Measurements from ENCODE around the gene KISS1. TPM values are rescaled to one million over a fixed set of nuclear protein-coding genes. Genes with fewer than 3 reads are reported as not detected.

KISS1 gene
- polyA plus RNA-seq, 1 of the 3 experiments (the other 2 are of a cell fraction), result 0.10 TPM

- Histone ChIP-seq H3K4me1 (ENCODE audit: control insufficient read depth in 1 of 2, insufficient read depth in 2 of 2, low read depth in 1 of 2, low read length in 1 of 2) (no peaks in the 10 kb centered on the region; a peak in 1 of 4 replicates), H3K27me3 (ENCODE audit: insufficient read depth) (peaks cover 18% of the 10 kb centered on the region; the same call in 1 of the 2 replicates), H4K20me1 (ENCODE audit: insufficient read depth) (no peaks in the 10 kb centered on the region), H2AFZ (ENCODE audit: low read depth) (no peak overlapping the region), H3K27ac (ENCODE audit: low read depth in 2 of 2, low read length in 1 of 2) (no peak overlapping the region), H3K9me2 (no peaks in the 10 kb centered on the region), H3K36me3 (replicated peaks in 1 of 2; ENCODE audit: control insufficient read depth in 1 of 2, insufficient read depth in 2 of 2, low read length in 1 of 2) (no peaks in the 10 kb centered on the region), H3K4me3 (ENCODE audit: low read depth in 2 of 2, low read length in 1 of 2) (no peak overlapping the region), H3K9ac (no peak overlapping the region), H3K9me3 (no peaks in the 10 kb centered on the region), H3K79me2 (ENCODE audit: insufficient read depth) (no peaks in the 10 kb centered on the region), H3F3A (replicated peaks; ENCODE audit: insufficient read depth) (no peaks in the 10 kb centered on the region), H3K4me2 (no peak overlapping the region)
- POLR2A ChIA-PET, result no interaction called here
- TF ChIP-seq RXRA (IDR thresholded peaks at IDR 0.05; ENCODE audit: borderline replicate concordance, low read depth) (no peak), EZH2phosphoT487 (IDR thresholded peaks at IDR 0.05; ENCODE audit: borderline replicate concordance, low read depth) (no peak), SMC3 (IDR thresholded peaks at IDR 0.05; ENCODE audit: low read depth, low read length) (no peak), GATA2 (CRISPR knock-in tag; IDR thresholded peaks at IDR 0.05) (no peak), EP300 (IDR thresholded peaks at IDR 0.05; ENCODE audit: borderline replicate concordance in 1 of 2, low read depth in 1 of 2, low read length in 1 of 2) (no peak), TCF12 (IDR thresholded peaks at IDR 0.05) (no peak), FOSL2 (IDR thresholded peaks at IDR 0.05; ENCODE audit: borderline replicate concordance, low read depth) (no peak), MEF2A (IDR thresholded peaks at IDR 0.05; ENCODE audit: borderline replicate concordance, low read depth) (no peak)
- 76% methylated on average over 3 of the region's 3 CpGs for WGBS (ENCODE audit: low lambda C conversion rate)
- no peak for DNase-seq
- CTCF ChIA-PET, result interaction anchor here (4.5 kb wide), 1 partner anchor 50 kb away, joined by 30 read pairs; no protein-coding TSS in a partner anchor
These were observed 16.4 kb upstream of the KISS1 start for GRCh38 chr1:204212715-204213114.

GRCh38 chr1:204211046-204211445, 14.8 kb upstream of the KISS1 start:
- CTCF ChIA-PET, result interaction anchor here (1.0 to 3.5 kb wide), 6 partner anchors 12 to 596 kb away, joined by 3 to 24 read pairs (median 4); no protein-coding TSS in a partner anchor
- no peak overlapping the region for H3K4me2 ChIP-seq
- no peaks in the 10 kb centered on the region for H4K20me1 ChIP-seq (ENCODE audit: insufficient read depth)
- POLR2A ChIA-PET, result no interaction called here
- H3K9me2 ChIP-seq, result no peaks in the 10 kb centered on the region
- H3K79me2 ChIP-seq (ENCODE audit: insufficient read depth), result no peaks in the 10 kb centered on the region
- no peak overlapping the region for H3K9ac ChIP-seq
- H3K4me1 ChIP-seq (ENCODE audit: control insufficient read depth in 1 of 2, insufficient read depth in 2 of 2, low read depth in 1 of 2, low read length in 1 of 2), result peaks cover 0 to 3% of the 10 kb centered on the region in 2 experiments; a peak in 1 of 4 replicates
- peaks cover 18% of the 10 kb centered on the region; the same call in 1 of the 2 replicates for H3K27me3 ChIP-seq (ENCODE audit: insufficient read depth)
- no peak overlapping the region for H3K4me3 ChIP-seq (ENCODE audit: low read depth in 2 of 2, low read length in 1 of 2)
- DNase-seq, result no peak
- no peaks in the 10 kb centered on the region for H3K9me3 ChIP-seq
- TF ChIP-seq MEF2A (IDR thresholded peaks at IDR 0.05; ENCODE audit: borderline replicate concordance, low read depth) (no peak), POLR2AphosphoS5 (IDR thresholded peaks at IDR 0.05; ENCODE audit: low read depth, low read length) (no peak), FOSL2 (IDR thresholded peaks at IDR 0.05; ENCODE audit: borderline replicate concordance, low read depth) (no peak), ZBTB33 (IDR thresholded peaks at IDR 0.05; ENCODE audit: borderline replicate concordance, low read depth) (no peak), TEAD4 (IDR thresholded peaks at IDR 0.05; ENCODE audit: borderline replicate concordance, insufficient read depth) (no peak), FOXM1 (IDR thresholded peaks at IDR 0.05; ENCODE audit: low read depth) (no peak), GABPA (IDR thresholded peaks at IDR 0.05; ENCODE audit: low read depth) (no peak), NFIC (IDR thresholded peaks at IDR 0.05; ENCODE audit: borderline replicate concordance) (no peak), RFX5 (IDR thresholded peaks at IDR 0.05; ENCODE audit: low read length) (no peak), IRF3 (IDR thresholded peaks at IDR 0.05; ENCODE audit: low read depth, low read length) (no peak), CTCF (IDR thresholded peaks at IDR 0.05) (no peak), PBX3 (IDR thresholded peaks at IDR 0.05) (no peak)
- 71% methylated on average over 7 of the region's 7 CpGs for WGBS (ENCODE audit: low lambda C conversion rate)
- H3K27ac ChIP-seq (ENCODE audit: low read depth in 2 of 2, low read length in 1 of 2), result no peak overlapping the region
- no peak overlapping the region for H2AFZ ChIP-seq (ENCODE audit: low read depth)
- no peaks in the 10 kb centered on the region for H3K36me3 ChIP-seq (replicated peaks in 1 of 2; ENCODE audit: control insufficient read depth in 1 of 2, insufficient read depth in 2 of 2, low read length in 1 of 2)
- H3F3A ChIP-seq (replicated peaks; ENCODE audit: insufficient read depth), result no peaks in the 10 kb centered on the region

All from SK-N-SH (cell line).